GM21529 (cell line): ENCODE results near the gene NR4A1.

Source experiments
- ATAC-seq: cut with Tn5 transposase; IDR thresholded peaks from one replicate; pipeline ENCODE4 v1.9.1; 2021; ENCODE audit not compliant: unreplicated experiment

Gene NR4A1

GRCh38 chr12:52018433-52019112, 32.7 kb upstream of the NR4A1 start:
- ATAC-seq, result no peak

GRCh38 chr12:52019113-52019770, 32.0 kb upstream of the NR4A1 start:
- ATAC-seq, result no peak

GRCh38 chr12:52020539-52021336, 30.5 kb upstream of the NR4A1 start:
- peak; percentile 45 for ATAC-seq

GRCh38 chr12:52022841-52023181, 28.4 kb upstream of the NR4A1 start:
- ATAC-seq, result no peak

- ATAC-seq, result peak; percentile 51
These were observed 27.9 kb upstream of the NR4A1 start for GRCh38 chr12:52023182-52023975.

- no peak for ATAC-seq
These were observed 27.1 kb upstream of the NR4A1 start for GRCh38 chr12:52023976-52024688.

- no peak for ATAC-seq
These were observed 26.4 kb upstream of the NR4A1 start for GRCh38 chr12:52024845-52025230.

- ATAC-seq, result no peak
These were observed 25.0 kb upstream of the NR4A1 start for GRCh38 chr12:52026263-52026662.

- ATAC-seq, result no peak
These were observed 24.0 kb upstream of the NR4A1 start for GRCh38 chr12:52027085-52027843.

- no peak for ATAC-seq
These were observed 21.6 kb upstream of the NR4A1 start for GRCh38 chr12:52029685-52030084.

GRCh38 chr12:52032446-52032803, 18.8 kb upstream of the NR4A1 start:
- ATAC-seq, result no peak

- peak; percentile 89 for ATAC-seq
These were observed 18.3 kb upstream of the NR4A1 start for GRCh38 chr12:52032804-52033445.

GRCh38 chr12:52033446-52034140, 17.6 kb upstream of the NR4A1 start:
- no peak for ATAC-seq

- ATAC-seq, result no peak
These were observed 16.1 kb upstream of the NR4A1 start for GRCh38 chr12:52035190-52035589.

GRCh38 chr12:52035926-52036325, 15.3 kb upstream of the NR4A1 start:
- no peak for ATAC-seq

GRCh38 chr12:52036587-52037171, 14.6 kb upstream of the NR4A1 start:
- peak; percentile 43 for ATAC-seq

GRCh38 chr12:52037248-52037861, 13.9 kb upstream of the NR4A1 start:
- no peak for ATAC-seq

GRCh38 chr12:52038447-52038846, 12.8 kb upstream of the NR4A1 start:
- no peak for ATAC-seq
